Upper lobe of left lung (tissue), 6 donors: ENCODE results near the gene AGBL4. TPM values are rescaled to one million over a fixed set of nuclear protein-coding genes. Genes with fewer than 3 reads are reported as not detected.
A peak's percentile ranks its signal among the peaks of the same experiment; 100 is the strongest.

ENCODE experiments used
- ATAC-seq, 2 donors: fragments of 200-7000 bp; cut with Tn5 transposase; one replicate each; pipeline ENCODE4 v1.9.1; 2022; ENCODE audit warnings: mild to moderate bottlenecking in 2 of 2, moderate library complexity in 2 of 2; ENCODE audit not compliant: low FRiP score in 2 of 2
- DNase-seq, 2 donors: peaks; one replicate each; pipeline ENCODE4 v3.0.0-alpha.2; 2019 to 2020
- H3K27ac ChIP-seq, 4 donors: fragments of 200-600 bp; sonication (generic); one replicate each; pipeline ENCODE4 v1.5.1; 2016 to 2019
- H3K27me3 ChIP-seq, 4 donors: fragments of 200-600 bp; sonication (generic); one replicate each; pipeline ENCODE4 v1.5.1; 2017 to 2019
- H3K36me3 ChIP-seq, 4 donors: fragments of 200-600 bp; sonication (generic); one replicate each; pipeline ENCODE4 v1.5.1; 2016 to 2019
- H3K4me1 ChIP-seq, 4 donors: fragments of 200-600 bp; sonication (generic); one replicate each; pipeline ENCODE4 v1.5.1; 2018 to 2019
- H3K4me3 ChIP-seq, 4 donors: fragments of 200-600 bp; sonication (generic); one replicate each; pipeline ENCODE4 v1.5.1; 2017 to 2019; ENCODE audit warnings: mild to moderate bottlenecking in 2 of 4, moderate library complexity in 1 of 4
- H3K9me3 ChIP-seq, 4 donors: fragments of 200-600 bp; sonication (generic); one replicate each; pipeline ENCODE4 v1.5.1; 2018 to 2019
- CTCF ChIP-seq, 6 experiments: fragments of 450-650 bp in 4 of 6; fragments of 200-600 bp in 2 of 6; sonication (generic) in 2 of 6; IDR thresholded peaks; one replicate each; pipeline ENCODE4 v1.5.1; 2016 to 2019; ENCODE audit warnings: antibody characterized with exemption in 6 of 6
- EP300 ChIP-seq, 4 donors: sonication (generic); formaldehyde crosslinking; IDR thresholded peaks; one replicate each; pipeline ENCODE4 v1.5.1; 2017; ENCODE audit warnings: antibody characterized with exemption in 4 of 4, control low read depth in 2 of 4
- POLR2A ChIP-seq, 4 donors: fragments of 450-650 bp; IDR thresholded peaks; one replicate each; pipeline ENCODE4 v1.5.1; 2016 to 2017; ENCODE audit warnings: antibody characterized with exemption in 4 of 4, mild to moderate bottlenecking in 2 of 4
- POLR2AphosphoS5 ChIP-seq, 2 donors: sonication (generic); formaldehyde crosslinking; IDR thresholded peaks; one replicate each; pipeline ENCODE4 v1.5.1; 2017; ENCODE audit warnings: antibody characterized with exemption in 2 of 2
- WGBS, 2 donors: methylation state at CpG; one replicate each; pipeline ENCODE4 v1.1.5; 2017 to 2018; 5-methylcytosine and 5-hydroxymethylcytosine counted together
- total RNA-seq, 6 donors: library from RNA; depleted of rRNA in 4 of 6; stranded (reverse); fragments of >200 nt in 4 of 6; gene quantifications; one replicate each; pipeline versions ENCODE4 v1.1.0 to v1.2.1, GENCODE V29; 2016 to 2021
- donor health status: DM: no; HTN: no; CAD: no; lungs with moderate emphysema.
- donor health status: DM: no; HTN: yes; CAD: no; lungs with severe emphysema.

AGBL4 gene
- total RNA-seq, 6 donors from 2014 or later = 0.57 to 10.5 (median 1.5) TPM

GRCh38 chr1:48756683-48757316 lies 1267.0 kb downstream of the AGBL4 start:
- H3K4me1 ChIP-seq = no peaks in the 10 kb centered on the region
- TF ChIP-seq POLR2A (IDR thresholded peaks at IDR 0.05) = no peak
- TF ChIP-seq EP300 (IDR thresholded peaks at IDR 0.05) = no peak
- TF ChIP-seq POLR2AphosphoS5 (IDR thresholded peaks at IDR 0.05) = no peak
- no peak for TF ChIP-seq CTCF (IDR thresholded peaks at IDR 0.05)
- H3K27ac ChIP-seq = no peak overlapping the region
- WGBS, 2 donors = 96 to 100% methylated on average over 1 of the region's 1 CpG
- peaks cover 0 to 22% (median 7%) of the 10 kb centered on the region in 4 donors for H3K36me3 ChIP-seq
- ATAC-seq = no peak
- H3K27me3 ChIP-seq = no peaks in the 10 kb centered on the region
- no peaks in the 10 kb centered on the region for H3K9me3 ChIP-seq
- H3K4me3 ChIP-seq = no peak overlapping the region
- DNase-seq = no peak

GRCh38 chr1:48753293-48753692 lies 1270.5 kb downstream of the AGBL4 start:
- TF ChIP-seq EP300 (IDR thresholded peaks at IDR 0.05) = no peak
- TF ChIP-seq CTCF (IDR thresholded peaks at IDR 0.05) = no peak
- TF ChIP-seq POLR2A (IDR thresholded peaks at IDR 0.05) = no peak
- TF ChIP-seq POLR2AphosphoS5 (IDR thresholded peaks at IDR 0.05) = no peak
- no peaks in the 10 kb centered on the region for H3K4me1 ChIP-seq

GRCh38 chr1:48750109-48750508 lies 1273.6 kb downstream of the AGBL4 start:
- Histone ChIP-seq H3K36me3 (peaks cover 0 to 3% (median 0%) of the 10 kb centered on the region in 4 donors), H3K9me3 (no peaks in the 10 kb centered on the region), H3K27ac (no peak overlapping the region), H3K4me3 (no peak overlapping the region), H3K4me1 (no peaks in the 10 kb centered on the region), H3K27me3 (no peaks in the 10 kb centered on the region)
- TF ChIP-seq CTCF (IDR thresholded peaks at IDR 0.05) = no peak
- no peak for TF ChIP-seq POLR2A (IDR thresholded peaks at IDR 0.05)
- no peak for TF ChIP-seq POLR2AphosphoS5 (IDR thresholded peaks at IDR 0.05)
- TF ChIP-seq EP300 (IDR thresholded peaks at IDR 0.05) = no peak
- no peak for DNase-seq
- ATAC-seq = peak in 1 of 2 donors; percentile 36
- whole genome bisulfite sequencing, 2 donors = 64 to 82% methylated on average over 1 of the region's 1 CpG

More at GRCh38 chr1:48753293-48753692, 1270.5 kb downstream of the AGBL4 start:
- DNase-seq (no peak), ATAC-seq (no peak)
- no peaks in the 10 kb centered on the region for H3K9me3 ChIP-seq
- WGBS, 2 donors = 70 to 83% methylated on average over 1 of the region's 1 CpG
- no peak overlapping the region for H3K4me3 ChIP-seq
- H3K36me3 ChIP-seq = peaks cover 0 to 12% (median 2%) of the 10 kb centered on the region in 4 donors
- H3K27ac ChIP-seq = no peak overlapping the region
- no peaks in the 10 kb centered on the region for H3K27me3 ChIP-seq

- Histone ChIP-seq H3K4me1 (no peaks in the 10 kb centered on the region), H3K36me3 (peaks cover 0 to 6% (median 0%) of the 10 kb centered on the region in 4 donors), H3K4me3 (no peak overlapping the region), H3K9me3 (no peaks in the 10 kb centered on the region), H3K27ac (no peak overlapping the region), H3K27me3 (no peaks in the 10 kb centered on the region)
- DNase-seq (no peak), ATAC-seq (no peak)
- 76 to 85% methylated on average over 7 of the region's 7 CpGs for WGBS, 2 donors
- no peak for TF ChIP-seq POLR2AphosphoS5 (IDR thresholded peaks at IDR 0.05)
- no peak for TF ChIP-seq CTCF (IDR thresholded peaks at IDR 0.05)
- no peak for TF ChIP-seq POLR2A (IDR thresholded peaks at IDR 0.05)
- no peak for TF ChIP-seq EP300 (IDR thresholded peaks at IDR 0.05)
Measured at GRCh38 chr1:48749068-48749467, 1274.7 kb downstream of the AGBL4 start.

- H3K9me3 ChIP-seq = no peaks in the 10 kb centered on the region
- no peak overlapping the region for H3K27ac ChIP-seq
- TF ChIP-seq EP300 (IDR thresholded peaks at IDR 0.05) (no peak), CTCF (IDR thresholded peaks at IDR 0.05) (no peak), POLR2AphosphoS5 (IDR thresholded peaks at IDR 0.05) (no peak), POLR2A (IDR thresholded peaks at IDR 0.05) (no peak)
- no peaks in the 10 kb centered on the region for H3K27me3 ChIP-seq
- DNase-seq (no peak), ATAC-seq (no peak)
- 88 to 95% methylated on average over 5 of the region's 5 CpGs for WGBS, 2 donors
- peaks cover 0 to 13% (median 0%) of the 10 kb centered on the region in 4 donors for H3K36me3 ChIP-seq
- H3K4me3 ChIP-seq = no peak overlapping the region
- no peaks in the 10 kb centered on the region for H3K4me1 ChIP-seq
Measured at GRCh38 chr1:48746906-48747305, 1276.8 kb downstream of the AGBL4 start.
